HG03571 (cell line): Measurements from ENCODE around the gene NUDT16.

Experiments
- ATAC-seq: cut with Tn5 transposase; IDR thresholded peaks from one replicate; pipeline ENCODE4 v1.9.1; 2021; ENCODE audit not compliant: unreplicated experiment

NUDT16 gene

DNA sequence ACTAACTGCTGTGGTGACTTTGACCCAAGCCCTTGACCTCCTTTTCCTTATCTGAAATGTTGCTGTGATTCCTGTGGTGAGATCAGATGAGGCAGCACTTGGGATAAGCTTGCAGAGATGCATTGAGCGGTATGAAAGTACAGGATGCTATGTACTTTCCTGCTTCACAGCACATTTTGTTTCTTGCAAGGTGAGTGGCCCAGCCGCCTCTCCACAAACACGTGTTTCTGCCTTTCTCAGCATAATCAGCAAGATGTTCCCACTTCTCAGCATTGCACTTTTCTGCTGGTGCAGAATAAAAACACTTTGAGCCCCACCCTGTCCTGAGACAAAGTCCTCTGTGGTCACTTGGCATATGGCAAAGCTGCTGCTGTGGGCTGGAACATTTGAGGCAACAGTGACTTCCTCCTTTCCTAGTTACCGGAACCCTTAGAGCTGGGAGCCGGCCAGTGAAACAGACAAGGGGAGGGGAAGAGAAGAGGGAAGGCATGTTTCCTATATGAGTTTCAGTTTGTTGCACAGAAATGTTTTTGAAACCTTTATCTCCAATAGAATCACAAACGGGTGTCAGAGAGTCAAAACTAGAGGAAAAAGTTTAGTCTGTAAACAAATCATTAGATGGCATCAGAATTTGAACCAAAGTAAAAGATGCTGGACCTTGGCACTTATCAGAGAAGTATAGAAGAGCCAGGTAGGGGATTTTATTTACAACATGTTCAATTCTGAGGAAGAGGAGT, 5.0 kb downstream of the NUDT16 start:
- no peak for ATAC-seq

DNA sequence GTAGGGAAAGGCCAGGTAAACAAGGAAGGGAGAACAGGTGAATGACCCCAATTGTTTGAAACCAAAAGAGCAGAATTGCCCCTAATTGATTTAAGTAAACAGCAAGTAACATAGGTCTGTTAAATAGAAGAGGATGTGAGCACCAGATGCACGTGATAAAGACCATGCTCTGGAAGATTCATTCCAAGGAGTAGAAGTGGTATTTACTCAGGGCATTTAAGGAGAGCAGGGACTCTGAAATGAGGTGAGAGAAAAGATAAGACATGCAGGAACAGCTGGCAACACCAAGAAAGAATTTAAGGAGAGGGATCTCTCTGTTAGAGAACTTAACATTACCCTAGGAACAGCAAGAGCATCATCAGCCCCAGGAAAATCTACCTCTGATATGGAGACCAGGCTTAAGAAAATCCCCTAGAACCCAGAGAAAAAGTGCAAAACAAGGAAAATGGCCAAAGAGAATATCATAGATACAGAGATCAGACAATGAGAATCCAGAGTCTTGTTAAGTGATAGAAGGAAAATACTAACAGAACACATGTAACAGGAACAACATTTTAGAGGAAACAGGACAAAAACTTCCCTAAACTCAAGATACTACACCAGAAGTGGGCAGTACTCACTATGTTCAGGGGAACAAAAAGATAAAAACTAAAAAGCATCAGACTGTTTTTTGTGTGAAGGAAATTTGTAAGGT, 6.4 kb downstream of the NUDT16 start:
- ATAC-seq: no peak

DNA sequence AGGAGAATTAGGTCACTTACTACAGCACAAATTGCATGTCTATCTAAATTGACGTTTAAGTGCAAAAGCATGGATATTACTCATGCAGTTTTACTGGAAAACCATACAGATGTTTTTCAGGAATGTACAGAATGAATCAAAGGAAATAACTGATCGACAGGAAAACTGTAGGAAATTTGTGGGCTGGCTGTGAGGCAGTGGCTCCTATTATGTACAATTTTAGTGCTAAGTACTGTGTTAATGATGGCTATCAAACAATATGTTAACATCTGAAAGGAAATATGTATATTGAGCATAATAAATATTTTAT, 6.9 kb downstream of the NUDT16 start:
- ATAC-seq: no peak

DNA sequence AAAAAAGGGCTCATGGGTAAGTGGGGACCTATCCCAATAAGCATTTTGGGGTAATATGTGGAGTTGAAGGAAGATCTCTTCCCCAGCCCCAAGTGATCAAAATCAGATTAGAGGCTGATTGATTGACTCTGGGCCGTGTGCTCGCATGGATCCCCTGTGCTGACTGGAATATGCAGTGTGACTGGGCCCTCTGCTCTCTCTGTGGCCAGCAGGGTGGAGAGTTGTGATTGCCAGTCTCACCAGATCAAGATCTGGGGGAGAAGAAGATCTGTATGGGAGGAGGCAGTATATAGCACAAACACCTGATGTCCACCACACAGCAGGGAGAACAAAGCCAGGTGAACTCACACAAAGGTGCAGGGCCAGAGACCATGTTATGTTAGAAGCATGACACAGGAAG, 8.8 kb downstream of the NUDT16 start:
- no peak for ATAC-seq

DNA sequence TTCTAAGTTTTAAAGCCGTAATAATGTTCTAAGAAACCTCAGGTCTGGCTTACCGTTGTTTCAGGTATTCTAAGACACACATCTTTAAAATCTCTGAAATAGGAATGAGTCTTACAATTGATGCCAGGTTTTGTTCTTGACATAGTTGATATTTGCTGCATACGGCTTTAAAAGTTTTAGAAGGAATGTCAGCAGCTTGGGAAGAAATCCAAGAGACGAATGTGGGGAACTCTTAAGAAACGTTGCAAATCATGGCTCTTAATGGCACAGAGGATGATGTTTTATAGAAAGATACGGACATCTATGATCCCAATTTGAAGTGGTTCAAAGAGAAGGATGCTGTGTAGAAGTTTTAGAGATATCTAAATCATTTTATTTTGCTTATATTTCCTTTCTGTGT, 11.5 kb downstream of the NUDT16 start:
- ATAC-seq: no peak

DNA sequence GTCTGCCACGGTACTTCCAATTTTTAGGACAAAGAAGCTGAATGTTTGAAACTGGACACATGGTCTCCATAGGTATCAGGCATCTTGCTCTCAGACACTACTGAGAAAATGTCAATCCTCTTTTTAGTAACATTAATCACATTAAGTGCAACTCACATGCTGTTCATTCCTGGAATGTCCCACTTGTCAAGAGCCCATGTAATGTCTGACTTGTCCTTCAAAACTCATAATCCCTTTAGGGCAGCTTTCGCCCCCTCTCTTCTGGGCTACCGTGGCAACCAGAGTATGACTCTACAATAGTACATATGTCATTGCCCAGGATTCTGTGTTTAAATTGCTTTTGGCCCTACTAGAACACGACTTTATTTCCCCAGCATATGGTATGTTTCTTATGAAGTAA, 12.3 kb downstream of the NUDT16 start:
- ATAC-seq: no peak

DNA sequence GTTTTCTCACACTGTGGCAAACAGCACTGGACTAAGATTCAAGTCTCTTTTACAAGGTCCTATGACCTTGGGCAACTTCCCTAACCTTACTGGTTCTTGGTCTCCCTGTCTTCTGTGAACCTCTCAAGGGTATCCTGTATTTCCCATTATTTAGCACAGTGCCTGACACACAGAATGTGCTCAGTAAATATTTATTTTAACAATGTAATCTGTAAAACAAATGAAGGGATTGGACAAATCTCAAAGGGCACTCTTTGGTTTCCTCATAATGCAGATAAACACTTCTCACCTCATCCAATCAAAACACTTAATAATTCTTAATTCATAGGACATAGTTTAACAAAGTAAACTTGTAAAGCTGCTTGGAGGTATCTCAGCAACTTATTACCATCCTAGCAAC, 12.8 kb downstream of the NUDT16 start:
- no peak for ATAC-seq

DNA sequence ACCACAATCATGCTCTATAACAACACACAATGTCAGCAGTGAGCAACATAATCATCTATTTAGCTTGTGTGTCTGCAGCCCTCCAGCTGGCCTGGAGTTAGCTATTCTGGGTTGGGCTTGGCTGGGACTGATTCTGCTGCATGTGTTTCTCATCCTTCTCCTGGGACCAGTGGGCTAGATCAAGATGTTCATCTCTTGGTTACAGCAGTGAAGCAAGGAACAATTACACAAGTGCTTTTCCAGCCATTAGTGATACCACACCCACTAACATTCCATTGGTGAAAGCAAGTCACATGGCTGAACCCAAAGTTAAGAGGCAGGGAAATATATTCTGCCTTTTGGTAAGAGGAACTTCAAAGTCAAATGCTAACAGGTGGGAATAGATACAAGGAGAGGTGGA, 14.6 kb downstream of the NUDT16 start:
- no peak for ATAC-seq

DNA sequence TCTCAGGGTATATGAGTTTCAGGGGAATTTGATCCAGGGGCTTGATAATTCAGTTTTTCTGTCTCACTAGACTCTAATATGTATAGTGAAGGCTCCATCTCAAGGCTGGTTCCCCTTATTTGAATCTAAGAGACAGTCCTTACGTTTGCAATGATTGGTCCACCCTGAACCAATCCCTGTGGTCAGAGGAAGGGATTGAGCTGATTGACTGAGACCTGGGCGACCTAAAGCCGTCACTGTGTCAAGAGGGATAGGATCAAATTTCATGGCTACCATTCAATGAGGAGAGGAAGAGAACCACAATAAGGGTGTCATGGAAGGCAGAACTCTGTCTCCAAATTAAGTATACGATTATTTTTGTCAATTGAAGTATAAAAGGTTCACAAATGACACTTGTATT, 16.3 kb downstream of the NUDT16 start:
- no peak for ATAC-seq

DNA sequence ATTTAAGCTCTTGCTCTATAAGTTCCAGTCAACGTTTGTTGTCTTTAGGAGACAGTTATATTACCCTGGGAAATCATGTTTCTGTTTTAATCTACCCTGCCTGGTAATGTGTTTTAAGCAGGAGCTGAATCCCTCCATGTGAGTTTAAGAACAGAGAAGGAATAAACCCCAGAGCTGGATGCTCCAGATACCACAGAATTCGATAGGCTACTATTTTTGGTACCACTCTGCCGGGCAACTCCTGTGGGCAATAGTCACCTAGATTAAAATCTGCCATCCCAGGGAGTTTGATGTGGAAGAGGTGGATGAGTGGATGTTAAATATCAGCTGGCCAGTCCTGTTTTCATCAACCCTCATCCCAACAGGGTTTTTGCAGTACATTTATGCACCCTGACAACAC, 20.4 kb downstream of the NUDT16 start:
- no peak for ATAC-seq

DNA sequence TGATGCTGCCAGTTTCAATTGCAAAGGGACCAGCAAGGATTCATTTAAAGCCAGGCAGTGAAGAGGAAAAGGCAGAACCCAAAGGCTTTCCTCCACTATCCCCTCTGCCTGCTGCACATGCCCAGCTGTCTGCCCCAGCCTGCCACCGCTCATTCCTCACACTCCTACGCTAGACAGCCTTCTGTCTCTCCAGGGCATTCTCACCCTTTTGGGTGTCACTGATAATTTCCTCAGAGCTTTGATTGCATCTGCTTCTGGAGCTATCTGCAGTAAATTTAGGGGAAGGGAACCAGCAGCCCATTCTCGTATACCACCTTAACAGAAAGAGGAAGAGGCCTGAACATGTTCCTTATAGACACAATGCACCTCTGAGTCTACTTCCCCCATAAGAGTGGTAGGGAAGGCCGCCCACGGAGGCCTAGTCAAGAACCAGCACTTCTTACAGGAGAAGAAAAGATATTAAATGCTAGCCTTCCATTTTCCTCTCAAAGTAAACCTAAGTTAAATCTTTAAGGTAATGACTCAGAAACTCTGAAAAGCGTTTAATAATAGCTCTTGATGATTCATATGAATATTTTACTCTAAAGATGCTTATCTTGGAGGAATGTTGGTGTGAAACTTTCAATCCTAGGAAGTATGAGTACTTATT, 20.9 kb downstream of the NUDT16 start:
- no peak for ATAC-seq

DNA sequence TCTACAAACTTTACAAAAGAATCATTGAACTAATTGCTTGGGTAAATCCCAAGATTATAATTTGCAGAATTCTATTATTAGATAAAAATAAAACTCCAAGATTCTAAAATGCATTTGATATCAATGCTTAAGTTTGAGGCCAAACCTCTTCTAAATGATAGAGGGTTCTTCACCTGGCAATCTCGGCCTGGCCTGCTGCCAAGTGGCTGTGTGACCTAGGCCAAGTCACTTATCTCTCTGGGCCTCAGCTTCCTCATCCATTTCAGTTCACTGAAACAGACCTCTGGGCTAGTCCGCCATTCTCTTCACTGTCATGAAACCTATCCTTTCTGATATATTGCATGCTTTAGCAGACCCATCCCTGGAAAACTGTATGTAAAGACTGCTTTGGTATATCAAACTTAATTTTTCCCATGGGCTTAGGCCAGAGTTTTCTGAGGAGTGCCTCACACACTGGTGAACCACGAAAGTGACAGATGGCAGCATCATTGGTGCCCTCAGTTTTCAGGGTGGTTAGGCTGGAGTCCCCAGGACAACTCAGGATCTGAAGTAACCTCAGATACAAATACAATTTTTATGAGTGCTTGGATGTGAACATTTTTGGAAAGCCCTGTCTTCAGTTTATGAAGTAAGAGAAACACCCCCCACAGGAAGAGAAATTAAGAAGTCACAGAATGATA, 21.8 kb downstream of the NUDT16 start:
- ATAC-seq: no peak

DNA sequence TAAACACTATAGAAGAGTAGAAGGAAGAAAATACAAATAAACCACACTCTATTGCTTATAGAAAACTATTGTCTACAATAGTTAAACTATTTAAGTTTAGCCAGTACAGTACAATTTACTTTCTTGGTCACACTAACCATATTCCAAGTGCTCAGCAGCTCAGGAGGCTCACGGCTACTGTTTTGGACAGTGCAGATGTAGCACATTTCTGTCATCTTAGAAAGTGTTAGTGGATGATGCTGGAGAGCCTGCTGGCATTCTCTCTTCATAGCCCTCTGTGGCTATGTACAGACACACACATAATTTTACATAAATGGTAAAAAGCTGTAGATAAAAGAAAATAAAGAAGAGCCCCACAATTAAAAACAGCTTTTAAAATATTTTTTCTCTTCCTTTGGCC, 23.8 kb downstream of the NUDT16 start:
- ATAC-seq: no peak

DNA sequence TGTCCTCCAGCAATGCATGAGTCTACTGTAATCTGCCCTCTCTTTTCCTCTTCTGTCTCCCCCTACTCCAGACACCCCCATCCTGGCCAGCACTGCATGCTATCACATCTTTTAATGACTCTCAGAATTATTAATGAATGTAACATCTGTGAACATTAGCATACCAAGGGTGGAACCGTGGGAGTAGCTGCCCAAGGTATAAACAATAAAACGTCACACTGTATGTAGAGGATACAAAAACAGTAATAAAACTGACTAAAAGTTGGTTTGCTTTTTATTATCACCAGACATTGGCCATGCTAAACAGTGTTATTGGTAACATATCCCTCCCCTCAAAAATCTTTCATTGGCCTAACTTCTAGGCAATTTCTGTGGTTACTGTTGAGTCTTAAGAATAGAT, 24.7 kb downstream of the NUDT16 start:
- ATAC-seq: no peak

DNA sequence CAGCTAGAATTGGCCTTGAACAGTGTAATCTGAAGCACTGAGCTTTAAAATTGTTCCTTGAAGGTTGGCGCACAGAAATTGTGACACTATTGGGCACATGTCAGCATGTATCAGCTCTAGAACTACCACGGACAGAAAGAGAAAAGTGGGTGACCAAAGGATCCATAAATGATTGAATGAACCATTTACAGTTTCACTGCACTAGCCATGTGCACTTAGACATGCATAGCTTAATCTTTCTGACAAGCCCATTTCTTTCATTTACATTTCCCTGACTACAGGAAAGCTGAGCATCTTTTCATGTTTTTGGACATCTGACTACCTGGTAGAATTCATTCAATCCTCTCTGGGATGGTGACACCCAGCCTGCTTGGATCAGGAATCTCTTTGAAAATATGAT, 36.2 kb downstream of the NUDT16 start:
- ATAC-seq: no peak

DNA sequence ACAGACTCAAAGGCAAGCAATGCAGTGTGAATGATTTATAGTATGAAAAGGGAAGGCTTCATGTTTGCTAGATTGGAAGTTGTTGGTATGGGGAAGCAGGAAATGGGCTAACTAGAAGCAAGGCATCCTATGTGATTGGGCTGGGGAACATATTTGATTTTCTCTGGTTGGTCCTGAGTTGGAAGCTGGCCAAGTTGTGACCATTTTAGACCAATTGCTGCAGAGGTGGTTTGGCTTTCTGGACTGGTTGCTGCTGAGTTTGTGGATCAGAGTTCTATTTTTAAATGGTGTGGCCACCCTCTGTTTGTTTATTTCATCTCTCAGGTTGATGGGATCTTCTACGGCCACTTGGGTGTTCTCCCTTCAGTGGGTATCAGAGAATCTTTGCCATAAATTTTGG, 39.7 kb downstream of the NUDT16 start:
- no peak for ATAC-seq

DNA sequence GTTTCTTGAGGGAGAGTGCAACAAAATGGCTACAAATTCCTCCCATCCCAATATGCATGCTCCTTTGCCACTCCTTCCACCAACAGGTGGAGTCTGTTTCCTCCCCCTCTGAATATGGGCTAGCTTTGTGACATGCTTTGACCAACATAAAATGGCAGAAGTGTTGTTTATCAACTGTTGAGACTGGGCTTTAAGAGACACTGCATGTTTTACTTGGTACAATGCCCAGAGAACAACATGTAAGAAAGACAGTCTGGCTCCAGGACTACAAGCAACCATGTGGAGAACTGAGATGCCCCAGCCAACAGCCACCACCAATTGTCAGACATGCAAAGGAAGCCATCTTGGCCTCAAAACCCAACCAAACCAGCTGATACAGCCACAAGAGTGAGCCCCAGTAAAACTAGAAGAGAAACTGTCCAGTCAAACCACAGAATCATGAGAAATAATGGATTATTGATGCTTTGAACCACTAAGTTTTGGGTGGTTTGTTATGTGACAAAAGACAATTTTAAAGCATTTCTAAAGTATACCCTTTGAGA, 40.5 kb downstream of the NUDT16 start:
- ATAC-seq: no peak

DNA sequence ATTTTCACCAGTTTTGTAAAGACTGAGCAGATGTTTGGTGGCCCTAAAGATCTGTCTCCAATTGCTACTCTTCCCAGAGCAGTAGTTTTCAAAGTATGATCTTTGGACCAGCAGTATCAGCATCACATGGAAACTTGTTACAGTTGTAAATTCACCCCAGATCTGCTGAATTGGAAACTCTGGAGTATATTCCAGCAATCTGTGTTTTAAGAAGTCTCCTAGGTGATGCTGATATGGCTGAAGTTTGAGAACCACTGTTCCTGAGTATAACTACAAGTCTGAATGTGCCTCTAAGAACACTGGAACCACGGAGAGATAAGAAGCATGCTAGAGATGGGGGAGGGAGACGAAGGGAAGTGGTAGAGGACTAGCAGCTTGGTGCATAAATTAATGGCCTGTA, 45.7 kb downstream of the NUDT16 start:
- ATAC-seq: no peak

DNA sequence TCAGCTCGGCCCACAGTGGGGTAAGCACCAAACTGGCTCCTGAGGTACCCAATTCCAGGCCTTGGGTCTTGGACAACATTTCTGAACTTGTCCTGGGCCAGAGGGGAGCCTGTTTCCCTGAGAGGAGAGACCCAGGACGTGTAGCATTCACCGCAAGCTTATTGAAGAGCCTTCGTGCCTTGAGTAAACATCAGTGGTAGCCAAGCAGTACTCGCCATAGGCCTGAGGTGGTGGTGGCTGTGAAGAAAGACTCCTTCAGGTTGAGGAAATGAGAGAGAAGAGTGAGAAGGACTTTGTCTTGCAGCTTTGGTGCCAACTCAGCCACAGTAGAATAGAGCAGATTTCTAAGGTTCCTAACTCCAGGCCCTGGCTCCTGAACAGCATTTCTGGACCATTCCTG, 50.2 kb downstream of the NUDT16 start:
- ATAC-seq: no peak

DNA sequence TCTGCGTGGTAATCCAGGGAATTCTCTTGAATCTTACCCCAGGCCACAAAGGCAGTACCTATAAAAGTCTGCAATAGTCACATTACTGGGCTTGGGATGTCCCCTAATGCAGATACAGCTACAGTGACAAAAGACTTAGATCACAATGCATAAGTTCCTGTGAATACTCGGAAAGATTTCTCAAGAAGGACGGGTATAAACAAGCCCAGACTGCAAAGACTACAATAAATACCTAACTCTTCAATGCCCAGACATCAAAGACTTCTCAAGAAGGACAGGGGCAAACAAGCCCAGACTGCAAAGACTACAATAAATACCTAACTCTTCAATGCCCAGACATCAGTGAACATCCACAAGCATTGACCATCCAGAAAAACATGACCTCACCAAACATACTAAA, 50.9 kb downstream of the NUDT16 start:
- no peak for ATAC-seq

DNA sequence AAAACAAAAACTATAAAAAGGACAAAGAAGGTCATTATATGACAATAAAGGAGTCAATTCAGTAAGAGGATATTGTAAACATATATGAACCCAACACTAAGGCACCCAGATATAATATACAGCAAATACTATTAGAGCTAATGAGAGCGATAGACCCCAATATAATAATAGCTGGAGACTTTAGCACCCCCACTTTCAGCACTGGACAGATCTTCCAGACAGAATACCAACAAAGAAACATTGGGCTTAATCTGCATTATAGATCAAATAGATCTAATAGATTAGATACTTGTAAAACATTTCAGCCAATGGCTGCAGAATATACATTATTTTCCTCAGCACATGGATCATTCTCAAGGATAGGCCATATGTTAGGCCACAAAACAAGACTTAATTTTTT, 53.4 kb downstream of the NUDT16 start:
- no peak for ATAC-seq
